ENCODE data around the gene TUFM.
"Not testable (repeated sequence)": the region's sequence is repeated elsewhere in the genome, so short reads cannot be mapped to it uniquely, and the experiment has no call there.

TUFM gene

DNA sequence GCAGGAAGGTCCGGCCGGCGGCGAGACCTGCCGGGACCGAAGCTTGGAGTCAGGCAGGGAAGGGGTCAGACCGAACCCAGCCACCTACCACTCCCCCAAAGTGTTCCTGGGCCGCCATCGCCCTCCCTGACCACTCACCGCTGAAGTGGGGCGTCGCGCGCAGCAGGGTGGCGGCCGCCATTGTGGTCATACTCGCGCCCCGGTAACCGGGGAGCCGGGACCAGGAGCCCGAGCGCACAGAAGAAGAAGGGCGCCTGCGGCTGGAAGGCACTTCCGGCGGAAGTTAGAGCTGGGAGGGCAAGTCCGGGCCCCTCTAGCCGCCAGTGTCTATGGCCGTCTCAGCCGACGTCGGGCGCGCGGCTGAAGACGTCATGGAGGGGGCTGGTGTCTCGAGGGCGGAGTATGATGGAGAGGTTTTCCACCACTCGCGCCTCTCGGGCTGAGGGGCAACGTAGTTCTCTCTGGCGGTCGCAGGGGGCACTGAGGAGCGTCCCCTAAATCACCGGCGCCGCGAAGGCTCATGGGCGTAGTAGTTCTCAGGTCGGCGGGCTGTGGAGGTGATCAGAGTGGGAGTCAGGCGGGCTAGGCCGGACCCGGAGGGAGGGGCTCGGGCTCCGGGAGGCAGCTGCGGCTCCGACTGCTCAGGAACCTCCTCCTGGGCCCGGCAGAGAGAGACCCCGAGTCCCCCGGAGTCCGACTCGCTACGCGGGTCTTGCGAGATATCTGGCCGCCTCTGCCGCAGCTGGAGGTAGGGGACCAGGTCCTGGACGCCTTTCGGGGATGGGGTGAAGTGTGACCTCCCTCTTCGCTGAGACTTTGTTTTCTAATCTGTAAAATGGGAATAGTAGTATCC, at the start of gene TUFM:
TUFM (minus strand) TSS at position 269 of the 853 bp plus-strand sequence; CDS start at position 190, 79 bp downstream.
- TF ChIP-seq POLR2A (IDR thresholded peaks at IDR 0.05; ENCODE audit: low read depth, low read length): peak; percentile 61
- DNase-seq (ENCODE audit: insufficient read length, low spot score) (peak; percentile 82), FAIRE-seq (no peak)

DNA sequence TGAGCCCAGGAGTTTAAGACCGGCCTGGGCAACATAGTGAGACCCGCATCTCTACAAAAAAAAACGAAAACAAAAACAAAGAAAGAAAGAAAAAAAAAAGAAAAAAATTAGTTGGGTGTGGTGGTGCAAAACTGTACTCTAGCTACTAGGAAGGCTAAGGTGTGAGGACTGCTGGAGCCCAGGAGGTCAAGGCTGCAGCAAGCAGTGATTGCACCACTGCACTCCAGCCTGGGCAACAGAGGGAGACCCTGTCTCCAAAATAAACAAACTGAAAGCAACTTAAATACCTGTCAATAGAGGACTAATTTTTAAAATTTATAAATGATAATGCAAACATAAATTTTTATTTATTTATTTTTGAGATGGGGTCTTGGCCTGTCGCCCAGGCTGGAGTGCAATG, 49.5 kb upstream of the TUFM start:
- FAIRE-seq (no peak), DNase-seq (ENCODE audit: insufficient read length, low spot score) (no peak)
- no peak for TF ChIP-seq POLR2A (IDR thresholded peaks at IDR 0.05; ENCODE audit: low read depth, low read length)

DNA sequence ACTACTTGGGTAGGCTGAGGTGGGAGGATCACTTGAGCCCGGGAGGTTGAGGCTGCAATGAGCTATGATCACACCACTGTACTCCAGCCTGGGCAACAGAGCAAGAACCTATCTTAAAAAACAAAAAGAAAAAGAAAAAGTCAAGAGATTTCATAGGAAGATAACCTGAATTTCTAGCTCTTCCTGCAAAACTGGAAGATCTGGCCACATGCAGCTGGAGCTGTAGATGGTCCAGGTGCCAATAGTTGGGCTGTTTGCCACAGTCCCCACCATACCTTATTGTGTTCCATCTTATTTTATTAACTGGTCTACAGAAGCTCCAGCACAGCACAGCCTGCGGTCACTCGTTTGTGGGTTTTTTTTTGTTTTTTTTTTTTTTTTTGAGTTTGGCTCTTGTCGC, 47.1 kb upstream of the TUFM start:
- no peak for TF ChIP-seq POLR2A (IDR thresholded peaks at IDR 0.05; ENCODE audit: low read depth, low read length)
- DNase-seq (ENCODE audit: insufficient read length, low spot score) (no peak), FAIRE-seq (no peak)

DNA sequence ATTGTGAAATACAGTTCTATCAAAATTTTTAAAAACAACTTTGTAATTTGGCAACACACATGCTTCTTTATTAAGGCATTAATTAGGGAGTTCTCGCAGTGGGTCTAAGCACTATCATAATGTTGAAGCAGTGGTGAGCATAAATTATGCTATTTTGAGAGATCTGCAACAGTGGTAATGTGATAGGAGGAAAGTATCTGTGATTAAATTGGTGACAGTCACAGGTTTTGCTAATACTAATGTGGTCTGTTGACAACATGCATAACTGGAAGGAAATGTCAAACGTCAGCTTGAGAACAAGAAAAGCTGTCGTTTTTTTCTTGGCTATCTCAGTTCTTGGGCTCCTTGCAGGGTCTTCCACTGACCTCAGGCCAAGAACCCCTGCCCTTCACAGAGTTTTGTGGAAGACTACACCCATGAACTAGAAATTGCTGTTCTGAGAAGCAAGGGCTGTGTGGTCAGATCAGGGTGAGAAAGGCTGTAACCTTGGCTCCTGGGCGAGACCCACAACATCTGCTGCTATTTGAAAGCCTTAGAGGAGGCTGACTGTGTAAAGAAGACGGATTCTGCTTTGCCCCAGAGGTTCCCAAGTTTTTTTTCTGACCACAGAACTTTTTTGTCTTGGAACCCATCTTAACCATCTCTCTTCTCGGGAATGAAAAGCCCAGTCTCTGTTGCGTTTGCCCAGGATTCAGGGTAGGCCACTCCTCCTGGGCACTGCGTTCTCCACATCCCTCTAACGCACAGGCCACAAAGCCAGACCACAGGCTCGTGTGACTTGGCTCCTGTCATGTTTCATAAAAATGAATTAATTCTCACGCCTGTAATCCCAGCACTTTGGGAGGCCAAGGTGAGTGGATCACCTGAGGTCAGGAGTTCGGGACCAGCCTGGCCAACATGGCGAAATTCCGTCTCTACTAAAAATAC, 46.1 kb upstream of the TUFM start:
- TF ChIP-seq POLR2A (IDR thresholded peaks at IDR 0.05; ENCODE audit: low read depth, low read length): no peak
- no peak for FAIRE-seq

DNA sequence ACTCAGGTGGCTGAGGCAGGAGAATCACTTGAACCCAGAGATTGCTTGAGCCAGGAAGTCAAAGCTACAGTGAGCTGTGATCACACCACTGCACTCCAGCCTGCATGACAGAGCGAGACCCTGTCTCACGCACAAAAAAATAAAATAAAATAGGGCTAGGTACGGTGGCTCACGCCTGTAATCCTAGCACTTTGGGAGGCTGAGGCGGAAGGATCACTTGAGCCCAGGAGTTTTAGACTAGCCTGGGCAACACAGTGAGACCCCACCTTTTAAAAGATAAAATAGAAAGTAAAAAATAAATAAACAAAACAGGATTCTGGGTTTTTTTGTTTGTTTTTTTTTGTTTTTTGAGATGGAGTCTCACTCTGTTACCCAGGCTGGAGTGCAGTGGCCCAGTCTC, 44.2 kb upstream of the TUFM start:
- not testable (repeated sequence) for FAIRE-seq; DNase-seq (ENCODE audit: insufficient read length, low spot score)

More for the DNA sequence above, 46.1 kb upstream of the TUFM start:
- DNase-seq (ENCODE audit: insufficient read length, low spot score): no peak

DNA sequence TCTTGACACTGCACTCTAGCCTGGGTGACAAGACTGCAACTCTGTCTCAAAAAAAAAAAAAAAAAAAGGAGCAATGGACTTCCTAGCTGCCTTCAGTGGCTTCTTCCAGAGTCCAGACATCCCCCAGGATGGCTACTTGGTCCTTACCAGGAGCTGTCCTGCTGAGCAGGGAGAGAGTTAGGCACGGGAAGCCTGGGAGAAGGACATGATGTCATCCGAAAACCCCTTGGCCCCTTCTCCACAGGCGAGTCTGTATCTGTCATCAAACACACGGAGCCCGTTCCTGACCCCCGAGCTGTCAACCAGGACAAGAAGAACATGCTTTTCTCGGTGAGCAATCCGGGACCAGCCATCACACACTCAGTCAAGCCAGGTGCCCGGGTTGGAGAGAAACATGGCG, 40.8 kb upstream of the TUFM start:
- no peak for DNase-seq (ENCODE audit: insufficient read length, low spot score)
- no peak for FAIRE-seq
- no peak for TF ChIP-seq POLR2A (IDR thresholded peaks at IDR 0.05; ENCODE audit: low read depth, low read length)

DNA sequence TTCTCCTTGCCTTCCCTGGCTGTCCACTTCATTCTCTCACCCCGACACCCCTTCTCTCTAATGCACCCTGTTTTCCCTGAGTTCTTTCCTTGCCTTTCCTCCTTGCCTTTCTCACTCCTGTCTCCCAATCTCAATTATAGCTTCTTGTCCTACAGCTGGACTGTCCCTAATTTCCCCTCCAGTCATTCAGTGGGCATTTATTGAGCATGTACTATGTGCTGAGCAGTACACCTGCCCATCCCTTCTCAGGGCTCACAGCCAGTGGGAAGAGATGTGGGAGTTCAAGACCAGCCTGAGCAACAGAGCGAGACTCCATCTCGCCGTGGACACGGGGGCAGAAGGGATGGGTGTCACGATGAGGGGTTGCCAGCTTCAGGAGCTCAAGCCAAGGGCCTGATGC, 37.9 kb upstream of the TUFM start:
- FAIRE-seq (no peak), DNase-seq (ENCODE audit: insufficient read length, low spot score) (no peak)
- no peak for TF ChIP-seq POLR2A (IDR thresholded peaks at IDR 0.05; ENCODE audit: low read depth, low read length)

DNA sequence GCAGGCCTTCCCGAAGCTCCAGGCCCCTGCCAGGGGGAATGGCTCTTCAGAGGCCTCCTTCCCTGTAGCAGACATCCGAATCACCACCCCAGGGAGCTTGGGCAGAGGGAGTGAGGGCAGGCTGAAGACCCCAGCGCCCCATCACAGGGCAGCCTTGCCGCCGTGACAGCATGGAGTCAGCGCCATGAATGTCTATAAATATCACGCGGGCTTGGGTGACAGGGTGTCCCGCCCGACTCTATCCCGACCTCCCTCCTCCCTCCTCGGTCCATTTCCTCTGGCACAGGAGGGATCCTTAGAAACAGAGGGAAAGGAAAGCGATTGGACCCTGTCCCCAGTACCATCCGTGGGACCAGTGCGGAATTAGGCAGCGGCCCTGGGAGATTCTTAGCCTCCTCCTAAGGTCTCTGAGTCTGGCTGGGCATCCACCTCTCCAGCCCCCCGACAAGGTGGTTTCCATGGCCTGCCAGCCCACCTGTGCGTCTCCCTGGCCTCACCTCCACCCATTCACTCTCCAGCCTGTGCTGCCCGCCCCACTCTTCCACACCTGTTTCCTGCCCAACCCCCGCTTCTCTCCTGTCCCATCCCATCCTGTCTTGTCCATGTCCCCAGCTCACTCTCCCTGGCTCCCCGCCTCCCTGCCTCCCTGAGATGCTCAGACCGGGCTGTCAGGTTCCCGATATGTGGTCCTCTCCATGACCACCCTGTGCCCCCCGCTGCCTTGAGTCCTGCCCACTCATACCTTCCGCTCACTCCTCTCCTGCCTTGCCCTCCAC, 37.3 kb upstream of the TUFM start:
- DNase-seq (ENCODE audit: insufficient read length, low spot score) (no peak), FAIRE-seq (no peak)
- TF ChIP-seq POLR2A (IDR thresholded peaks at IDR 0.05; ENCODE audit: low read depth, low read length): no peak

DNA sequence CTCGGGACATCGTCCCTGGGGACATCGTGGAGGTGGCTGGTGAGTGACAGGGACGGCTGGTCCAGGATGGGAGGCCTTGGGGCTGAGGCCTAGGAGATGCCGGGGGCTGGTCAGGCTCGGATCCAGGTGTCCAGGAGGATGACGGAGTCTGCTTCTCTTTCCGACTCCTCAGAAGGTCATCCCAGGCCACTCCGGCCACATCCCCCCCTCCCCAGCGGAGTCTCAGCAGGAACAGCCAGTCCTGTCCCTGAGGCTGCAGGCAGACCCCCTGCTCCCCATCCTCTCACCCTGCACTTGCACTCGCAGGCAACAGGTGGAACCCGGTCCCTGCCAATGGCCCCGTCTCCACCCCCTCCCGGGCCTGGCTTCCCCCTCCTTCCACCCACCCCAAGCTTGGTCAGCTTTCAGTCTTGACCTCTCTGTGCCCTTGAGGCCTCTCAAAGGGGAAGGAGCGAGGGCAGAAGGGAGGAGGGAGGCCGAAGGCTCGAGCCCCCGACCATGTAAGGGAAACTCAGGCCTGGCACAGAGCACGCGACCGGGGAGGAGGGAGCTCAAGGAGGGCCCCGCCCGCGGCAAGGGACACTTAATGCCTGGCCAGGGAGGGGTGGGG, 36.5 kb upstream of the TUFM start:
- DNase-seq (ENCODE audit: insufficient read length, low spot score) (no peak), FAIRE-seq (no peak)
- TF ChIP-seq POLR2A (IDR thresholded peaks at IDR 0.05; ENCODE audit: low read depth, low read length): no peak

DNA sequence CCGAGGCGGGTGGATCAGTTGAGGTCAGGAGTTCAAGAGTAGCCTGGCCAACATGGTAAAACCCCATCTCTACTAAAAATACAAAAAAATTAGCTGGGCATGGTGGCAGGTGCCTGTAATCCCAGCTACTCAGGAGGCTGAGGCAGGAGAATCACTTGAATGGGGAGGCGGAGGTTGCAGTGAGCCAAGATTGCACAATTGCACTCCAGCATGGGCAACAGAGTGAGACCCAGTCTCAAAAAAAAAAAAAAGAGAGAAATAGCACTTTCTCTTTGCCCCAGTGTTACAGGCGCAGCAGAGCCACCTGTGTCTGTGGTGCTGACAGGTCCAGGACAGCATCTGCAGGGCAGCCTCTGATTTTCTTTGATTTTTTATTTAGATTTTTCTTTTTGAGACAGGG, 35.4 kb upstream of the TUFM start:
- not testable (repeated sequence) for FAIRE-seq; DNase-seq (ENCODE audit: insufficient read length, low spot score)

DNA sequence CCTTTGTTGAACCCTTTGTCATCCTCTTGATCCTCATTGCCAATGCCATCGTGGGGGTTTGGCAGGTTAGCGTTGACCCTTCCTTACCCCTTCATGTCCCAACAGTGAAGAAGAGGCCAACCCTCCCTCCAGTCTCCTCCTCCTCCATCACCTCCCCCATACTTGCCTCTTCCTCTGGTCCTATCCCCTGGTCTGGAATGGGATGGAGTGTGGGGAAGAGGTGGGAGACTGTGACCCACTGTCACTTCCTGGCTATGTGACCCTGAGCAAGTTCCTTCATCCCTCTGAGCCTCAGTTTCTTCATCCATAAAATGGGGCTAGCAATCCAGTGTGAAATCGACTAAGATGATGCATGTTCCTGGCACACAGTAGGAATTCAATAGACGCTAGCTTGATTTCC, 34.8 kb upstream of the TUFM start:
- no peak for TF ChIP-seq POLR2A (IDR thresholded peaks at IDR 0.05; ENCODE audit: low read depth, low read length)
- DNase-seq (ENCODE audit: insufficient read length, low spot score): no peak
- FAIRE-seq: no peak

DNA sequence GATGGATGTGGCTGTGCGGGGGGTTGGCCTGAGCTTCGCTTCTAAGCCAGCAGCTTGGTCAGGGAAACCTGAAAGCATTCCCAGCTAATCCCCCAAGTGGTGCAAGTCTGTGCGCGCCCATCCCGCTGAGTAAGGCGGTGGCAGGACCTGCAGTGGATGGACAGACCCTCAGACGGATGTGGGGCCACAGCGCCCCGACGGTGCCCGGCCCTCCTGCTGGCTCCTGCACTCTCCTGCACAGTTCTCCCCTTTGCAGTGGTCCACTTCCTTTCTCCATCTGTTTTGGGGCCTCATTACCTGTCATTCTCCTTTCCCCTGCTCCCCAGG, 34.4 kb upstream of the TUFM start:
- no peak for DNase-seq (ENCODE audit: insufficient read length, low spot score)
- TF ChIP-seq POLR2A (IDR thresholded peaks at IDR 0.05; ENCODE audit: low read depth, low read length): no peak
- no peak for FAIRE-seq

DNA sequence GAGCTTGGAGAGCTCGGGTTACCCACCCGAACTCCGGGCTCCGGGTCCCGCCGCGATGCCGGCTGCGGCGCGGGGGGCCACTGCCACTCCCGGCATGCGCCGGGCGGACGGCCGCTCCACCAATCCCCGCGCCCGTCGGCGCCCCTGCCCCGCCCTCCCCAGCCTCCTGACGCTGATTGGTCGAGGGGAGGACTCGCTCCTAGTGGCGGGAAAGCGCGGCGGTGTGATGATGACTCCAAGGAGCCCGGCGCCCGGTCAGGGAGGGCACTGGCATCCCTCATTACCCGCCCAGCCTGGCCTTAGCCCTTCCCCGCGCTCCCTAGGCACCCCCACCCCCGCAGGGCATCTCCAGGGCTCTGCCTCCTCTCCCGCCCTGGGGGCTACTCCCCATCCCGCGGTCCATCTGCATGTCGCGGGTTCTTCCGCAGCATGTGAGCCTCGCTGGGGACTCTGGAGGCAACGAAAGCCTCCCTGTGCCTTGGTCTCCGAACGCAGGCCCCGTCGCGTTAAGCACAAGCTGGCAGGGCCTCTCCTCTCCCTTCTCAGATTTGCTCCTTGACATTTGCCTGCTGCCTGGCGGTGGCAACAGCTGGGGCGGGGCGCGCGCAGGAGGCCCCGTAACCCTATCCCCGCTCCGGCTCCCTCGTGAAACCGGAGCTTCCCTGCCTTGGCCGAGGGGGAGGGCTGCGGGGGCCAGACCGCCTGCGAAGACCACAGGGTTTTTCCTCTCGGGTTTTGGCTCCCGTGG, 33.9 kb upstream of the TUFM start:
- DNase-seq (ENCODE audit: insufficient read length, low spot score): peak; percentile 96
- FAIRE-seq: no peak
- peak; percentile 47; the same call in 1 of the 2 replicates for TF ChIP-seq POLR2A (IDR thresholded peaks at IDR 0.05; ENCODE audit: low read depth, low read length)

Measured in H54 (cell line).